CD4-positive, alpha-beta memory T cell (primary cell): ENCODE data around the gene ADCY1. TPM values are rescaled to one million over a fixed set of nuclear protein-coding genes. Genes with fewer than 3 reads are reported as not detected.

Experiments used
- CTCF ChIA-PET: fragments of 350-600 bp; sonication (Branson Sonifier 250); formaldehyde crosslinking; loops from one replicate; lab custom pipeline; 2021; ENCODE audit warnings: inconsistent platforms; ENCODE audit not compliant: partially characterized antibody; lab: Charles Lee
- POLR2A ChIA-PET: fragments of 350-600 bp; sonication (Branson Sonifier 250); formaldehyde crosslinking; loops from one replicate; lab custom pipeline; 2021; ENCODE audit not compliant: partially characterized antibody; lab: Charles Lee
- DNase-seq, 5 donors: peaks; one replicate each; pipeline versions ENCODE4 v3.0.0 to v3.0.0-alpha.2; 2020 to 2022; ENCODE audit warnings: mixed read lengths in 1 of 5
- H3K27ac ChIP-seq: one replicate; pipeline ENCODE4 v1.7.0; 2013; ENCODE audit warnings: low read depth, low read length
- H3K27me3 ChIP-seq: 2 replicates; pipeline ENCODE4 v1.7.0; 2013; ENCODE audit warnings: mild to moderate bottlenecking, low read length, moderate library complexity; ENCODE audit not compliant: insufficient read depth
- H3K36me3 ChIP-seq: 2 replicates; pipeline ENCODE4 v1.7.0; 2013; ENCODE audit warnings: mild to moderate bottlenecking, low read length, moderate library complexity; ENCODE audit not compliant: insufficient read depth
- H3K4me1 ChIP-seq: 2 replicates; pipeline ENCODE4 v1.7.0; 2013; ENCODE audit warnings: mild to moderate bottlenecking, low read length, moderate library complexity; ENCODE audit not compliant: insufficient read depth
- H3K4me3 ChIP-seq, 2 donors: one replicate each; pipeline ENCODE4 v1.7.0; 2013; ENCODE audit warnings: low read length in 2 of 2, mild to moderate bottlenecking in 1 of 2
- H3K9me3 ChIP-seq, 2 donors: one replicate each; pipeline ENCODE4 v1.7.0; 2013; ENCODE audit warnings: low read length in 2 of 2, control low read depth in 1 of 2; ENCODE audit not compliant: control insufficient read depth in 1 of 2
- H3K27ac Mint-ChIP-seq, 7 donors: one replicate each; pipeline ENCODE4 v1.8.0; 2020 to 2021; ENCODE audit warnings: mixed read lengths in 7 of 7, mild to moderate bottlenecking in 6 of 7, inconsistent platforms in 3 of 7, moderate library complexity in 3 of 7
- H3K27me3 Mint-ChIP-seq, 2 donors: one replicate each; pipeline ENCODE4 v1.8.0; 2020 to 2021; ENCODE audit warnings: mixed read lengths in 2 of 2
- H3K36me3 Mint-ChIP-seq, 2 donors: one replicate each; pipeline ENCODE4 v1.8.0; 2020 to 2021; ENCODE audit warnings: mixed read lengths in 2 of 2, inconsistent platforms in 1 of 2, mild to moderate bottlenecking in 1 of 2
- H3K4me1 Mint-ChIP-seq, 4 donors: one replicate each; pipeline ENCODE4 v1.8.0; 2020 to 2021; ENCODE audit warnings: mixed read lengths in 4 of 4, mild to moderate bottlenecking in 1 of 4
- H3K4me3 Mint-ChIP-seq, 8 donors: one replicate each; pipeline ENCODE4 v1.8.0; 2020 to 2021; ENCODE audit warnings: mixed read lengths in 8 of 8, mild to moderate bottlenecking in 7 of 8, moderate library complexity in 6 of 8, inconsistent platforms in 3 of 8
- H3K9me3 Mint-ChIP-seq, 8 donors: one replicate each; pipeline ENCODE4 v1.8.0; 2020 to 2021; ENCODE audit warnings: mixed read lengths in 8 of 8, mild to moderate bottlenecking in 5 of 8, inconsistent platforms in 3 of 8, moderate library complexity in 1 of 8
- intact Hi-C: fragments of 100-400 bp; cut with micrococcal nuclease; formaldehyde crosslinking; loops from one replicate; pipeline ENCODE4 v1.15.1; 2023
- polyA plus RNA-seq, 2 donors: library from polyadenylated mRNA; unstranded; fragments of 300-500 nt; fragmentation: Illumina TruSeq; gene quantifications; one replicate each; pipeline ENCODE4 v1.2.3, GENCODE V29; 2021
- total RNA-seq, 2 experiments: library from RNA; stranded (reverse); gene quantifications; one replicate each; pipeline ENCODE4 v1.2.3, GENCODE V29; 2021

Gene ADCY1
- total and polyA plus RNA-seq, 4 experiments from 2014 or later = 0.02 TPM; not detected in 3

DNA sequence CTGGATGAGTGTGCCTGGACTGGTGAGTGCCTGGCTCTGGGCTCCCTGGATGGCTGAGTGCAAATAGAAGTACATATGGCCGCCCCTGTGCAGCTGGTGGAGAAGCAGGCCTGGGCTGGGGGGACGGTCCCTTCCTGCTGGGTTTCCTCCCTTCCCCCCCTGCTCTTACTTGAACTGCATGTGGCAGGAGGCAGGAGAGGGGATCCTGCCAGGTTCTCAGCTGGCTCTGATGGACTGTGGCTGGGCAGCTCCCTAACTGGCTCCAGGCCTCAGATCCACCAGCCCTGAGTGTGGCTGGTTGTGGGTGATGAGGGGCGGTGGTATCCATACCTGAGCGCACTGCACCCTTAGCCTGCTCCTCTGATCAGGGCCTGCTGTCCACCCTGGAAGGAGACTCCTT is 26.9 kb downstream of the ADCY1 start:
- ChIA-PET CTCF (no interaction called here), POLR2A (no interaction called here)
- intact Hi-C loops = no loop called here
- Histone ChIP-seq H3K27me3 (no peaks in the 10 kb centered on the region), H3K4me3 (no peak overlapping the region), H3K4me1 (no peaks in the 10 kb centered on the region), H3K27ac (no peak overlapping the region), H3K36me3 (no peaks in the 10 kb centered on the region), H3K9me3 (no peaks in the 10 kb centered on the region)
- Mint-ChIP-seq H3K4me1 (no peaks in the 10 kb centered on the region), H3K27ac (no peak overlapping the region), H3K27me3 (peaks cover 3 to 7% of the 10 kb centered on the region in 2 donors), H3K9me3 (peaks cover 0 to 2% (median 0%) of the 10 kb centered on the region in 8 donors), H3K36me3 (no peaks in the 10 kb centered on the region), H3K4me3 (no peak overlapping the region)
- DNase-seq = no peak

DNA sequence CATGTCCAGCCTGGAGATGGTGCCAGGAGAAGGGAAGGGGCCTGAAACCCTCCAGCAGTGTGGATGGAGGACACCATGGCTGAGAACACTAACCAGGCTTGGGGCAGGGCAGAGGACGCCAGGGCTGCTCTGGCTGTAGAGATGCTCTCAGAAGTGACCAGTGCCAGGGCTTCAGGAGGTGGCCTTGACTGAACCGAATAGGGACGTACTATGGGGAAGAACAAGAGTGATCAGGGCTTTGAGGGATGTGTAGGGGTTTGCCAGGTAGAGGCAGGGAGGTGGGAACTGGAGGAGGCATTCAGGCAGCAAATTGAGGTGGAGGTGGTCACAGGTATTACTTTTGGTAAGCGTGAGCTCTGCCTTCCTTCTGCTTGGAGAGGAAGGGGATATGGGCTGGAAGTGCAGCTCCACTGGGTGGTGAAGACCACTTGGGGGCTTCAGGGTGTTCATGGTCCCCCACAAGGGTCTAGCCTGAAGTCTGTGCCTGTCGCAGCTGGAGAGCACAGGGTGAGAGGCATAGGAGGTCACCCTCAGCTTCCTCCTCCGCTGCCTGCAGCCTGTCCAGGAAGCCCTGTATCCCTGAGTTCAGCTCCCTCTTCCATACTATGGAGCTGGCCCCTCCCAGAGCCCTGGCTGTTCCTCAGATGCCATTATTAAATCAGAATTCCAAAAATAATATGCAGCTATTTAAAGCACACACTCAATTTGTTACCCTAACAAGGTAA is 27.8 kb downstream of the ADCY1 start:
- H3K4me3 ChIP-seq = no peak overlapping the region
- H3K36me3 ChIP-seq = no peaks in the 10 kb centered on the region
- Mint-ChIP-seq H3K4me3 (no peak overlapping the region), H3K27me3 (peaks cover 0 to 7% of the 10 kb centered on the region in 2 donors), H3K9me3 (peaks cover 0 to 2% (median 0%) of the 10 kb centered on the region in 8 donors), H3K4me1 (no peaks in the 10 kb centered on the region), H3K36me3 (no peaks in the 10 kb centered on the region), H3K27ac (no peak overlapping the region)
- H3K9me3 ChIP-seq = no peaks in the 10 kb centered on the region
- intact Hi-C loops = no loop called here
- H3K27ac ChIP-seq = no peak overlapping the region
- no peaks in the 10 kb centered on the region for H3K27me3 ChIP-seq
- CTCF ChIA-PET = interaction anchor here (0.6 kb wide), 1 partner anchor 782 kb away, joined by 3 read pairs; no protein-coding TSS in a partner anchor
- H3K4me1 ChIP-seq = no peaks in the 10 kb centered on the region
- no peak for DNase-seq
- POLR2A ChIA-PET = no interaction called here

DNA sequence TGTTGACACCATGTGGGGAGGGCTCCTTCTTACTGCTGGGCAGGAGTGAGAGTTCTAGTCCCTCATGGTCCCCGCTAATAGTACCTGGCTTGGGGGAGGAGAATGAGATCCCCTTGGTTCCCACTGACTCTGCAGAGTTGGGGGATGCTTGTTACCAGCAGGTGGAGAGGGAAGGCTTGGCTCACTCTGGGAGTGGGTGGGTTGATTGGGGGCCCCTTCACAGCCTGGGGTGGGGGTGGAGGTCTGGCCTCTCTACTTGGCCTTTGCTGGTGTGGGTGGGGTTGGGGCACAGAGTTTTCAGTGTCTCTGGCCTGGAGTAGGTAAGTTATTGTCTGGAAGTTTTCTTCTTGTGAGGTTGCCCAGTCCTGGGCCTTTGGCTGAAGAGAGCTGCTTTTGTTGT is 31.9 kb downstream of the ADCY1 start:
- H3K4me3 ChIP-seq = no peak overlapping the region
- DNase-seq = no peak
- CTCF ChIA-PET = no interaction called here

DNA sequence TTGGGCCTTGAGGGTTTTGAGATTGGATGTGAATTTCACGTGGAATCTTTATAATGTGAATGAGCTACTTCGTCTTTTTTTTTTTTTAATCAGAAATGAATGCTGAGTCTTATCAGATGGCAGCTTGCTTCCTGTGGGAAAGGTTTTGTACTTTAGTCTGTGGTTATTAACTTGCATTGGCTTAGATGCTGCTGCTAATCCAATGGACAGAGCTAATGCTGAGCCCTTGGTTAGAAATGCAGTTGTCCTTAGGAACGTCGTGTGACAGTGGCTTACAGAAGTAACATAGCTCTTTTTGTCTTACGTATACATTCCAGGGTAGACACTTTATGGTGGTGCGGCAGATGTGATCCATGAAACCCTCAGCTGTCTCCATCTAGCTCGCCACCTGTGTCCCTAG is 32.8 kb downstream of the ADCY1 start:
- H3K4me1 ChIP-seq = no peaks in the 10 kb centered on the region
- no peak overlapping the region for H3K27ac Mint-ChIP-seq
- H3K27ac ChIP-seq = no peak overlapping the region
- H3K4me3 ChIP-seq = no peak overlapping the region
- H3K4me1 Mint-ChIP-seq = no peaks in the 10 kb centered on the region
- H3K9me3 Mint-ChIP-seq = peaks cover 0 to 19% (median 4%) of the 10 kb centered on the region in 8 donors
- DNase-seq = no peak
- H3K9me3 ChIP-seq = no peaks in the 10 kb centered on the region
- peaks cover 4 to 12% of the 10 kb centered on the region in 2 donors for H3K27me3 Mint-ChIP-seq
- no peaks in the 10 kb centered on the region for H3K36me3 Mint-ChIP-seq
- no peaks in the 10 kb centered on the region for H3K27me3 ChIP-seq
- POLR2A ChIA-PET = no interaction called here
- intact Hi-C loops = no loop called here
- CTCF ChIA-PET = interaction anchor here (1.6 kb wide), 1 partner anchor 9 kb away, joined by 5 read pairs; no protein-coding TSS in a partner anchor
- no peak overlapping the region for H3K4me3 Mint-ChIP-seq
- no peaks in the 10 kb centered on the region for H3K36me3 ChIP-seq

More for the DNA sequence above, 31.9 kb downstream of the ADCY1 start:
- Histone ChIP-seq H3K27ac (no peak overlapping the region), H3K27me3 (no peaks in the 10 kb centered on the region), H3K9me3 (no peaks in the 10 kb centered on the region), H3K36me3 (no peaks in the 10 kb centered on the region), H3K4me1 (no peaks in the 10 kb centered on the region)
- Mint-ChIP-seq H3K27ac (no peak overlapping the region), H3K27me3 (peaks cover 4 to 12% of the 10 kb centered on the region in 2 donors), H3K4me1 (no peaks in the 10 kb centered on the region), H3K36me3 (no peaks in the 10 kb centered on the region), H3K4me3 (no peak overlapping the region), H3K9me3 (peaks cover 0 to 16% (median 1%) of the 10 kb centered on the region in 8 donors)
- intact Hi-C loops = no loop called here
- POLR2A ChIA-PET = no interaction called here

DNA sequence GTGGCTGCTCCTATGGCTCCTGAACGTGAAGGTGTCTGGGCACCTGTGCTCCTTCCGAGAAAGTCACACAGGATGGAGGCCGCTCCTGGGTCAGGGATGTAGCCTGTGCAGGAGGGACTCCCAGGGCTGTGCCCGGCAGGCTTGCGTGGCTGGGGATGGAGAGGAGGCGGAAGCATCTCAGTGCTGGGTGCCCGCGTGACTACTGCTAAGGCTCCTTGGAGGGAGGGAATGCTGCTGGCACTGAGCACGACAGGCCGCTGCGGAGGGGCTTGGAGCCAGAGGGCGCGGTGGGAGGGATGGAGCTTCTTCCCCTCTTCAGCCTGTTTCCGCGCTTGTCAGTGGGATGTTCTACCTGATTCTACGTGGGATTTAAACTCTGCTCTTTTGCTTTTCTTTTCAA is 35.0 kb downstream of the ADCY1 start:
- peaks cover 0 to 36% (median 15%) of the 10 kb centered on the region in 8 donors for H3K9me3 Mint-ChIP-seq
- CTCF ChIA-PET = no interaction called here
- H3K4me3 Mint-ChIP-seq = no peak overlapping the region
- H3K4me1 ChIP-seq = no peaks in the 10 kb centered on the region
- H3K27me3 ChIP-seq = no peaks in the 10 kb centered on the region
- H3K36me3 ChIP-seq = no peaks in the 10 kb centered on the region
- no peak overlapping the region for H3K27ac Mint-ChIP-seq
- H3K27ac ChIP-seq = no peak overlapping the region
- intact Hi-C loops = no loop called here
- no peaks in the 10 kb centered on the region for H3K4me1 Mint-ChIP-seq
- H3K4me3 ChIP-seq = no peak overlapping the region
- peaks cover 4 to 15% of the 10 kb centered on the region in 2 donors for H3K27me3 Mint-ChIP-seq
- POLR2A ChIA-PET = no interaction called here
- H3K36me3 Mint-ChIP-seq = no peaks in the 10 kb centered on the region
- peaks cover 0 to 6% of the 10 kb centered on the region in 2 donors for H3K9me3 ChIP-seq
- no peak for DNase-seq

DNA sequence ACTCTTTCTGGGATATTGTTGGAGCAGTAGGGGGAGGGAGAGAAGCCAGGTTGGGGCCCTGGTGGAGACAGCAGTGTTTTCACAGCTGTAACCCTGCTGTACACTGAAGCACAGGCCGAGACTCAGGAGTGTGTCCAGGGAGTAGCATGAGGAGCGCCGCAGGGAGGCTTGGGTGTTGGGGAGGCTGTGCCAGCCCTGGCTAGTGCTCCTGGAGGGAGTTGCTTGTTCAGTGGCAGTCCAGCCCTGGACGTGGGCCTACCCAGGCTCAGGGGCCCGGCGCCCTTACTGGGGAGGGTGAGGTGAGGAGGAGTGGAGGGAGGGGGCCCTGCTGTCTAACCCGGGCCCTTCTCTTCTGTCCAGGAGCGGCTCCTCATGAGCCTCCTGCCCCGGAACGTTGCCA is 35.9 kb downstream of the ADCY1 start:
- no peaks in the 10 kb centered on the region for H3K4me1 Mint-ChIP-seq

DNA sequence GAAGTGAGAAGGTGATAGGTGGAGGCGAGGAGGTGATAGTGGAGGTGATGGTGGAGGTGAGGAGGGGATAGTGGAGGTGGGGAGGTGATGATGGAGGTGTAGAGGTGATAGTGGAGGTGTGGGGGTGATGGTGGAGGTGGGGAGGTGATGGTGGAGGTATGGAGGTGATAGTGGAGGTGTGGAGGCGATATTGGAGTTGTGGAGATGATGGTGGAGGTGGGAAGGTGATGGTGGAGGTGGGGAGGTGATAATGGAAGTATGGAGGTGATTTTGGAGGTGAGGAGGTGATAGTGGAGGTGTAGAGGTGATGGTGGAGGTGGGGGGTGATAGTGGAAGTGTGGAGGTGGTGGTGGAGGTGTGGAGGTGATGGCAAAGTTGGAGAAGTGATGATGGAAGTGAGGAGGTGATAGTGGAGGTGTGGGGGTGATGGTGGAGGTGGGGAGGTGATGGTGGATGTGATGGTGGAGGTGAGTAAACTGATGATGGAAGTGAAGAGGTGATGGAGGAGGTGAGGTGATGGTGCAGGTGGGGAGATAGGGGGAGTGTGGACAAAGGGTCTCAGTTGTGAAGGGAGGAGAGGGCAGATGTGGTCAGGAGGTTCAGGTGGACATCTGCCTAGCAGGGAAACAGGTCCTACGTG is 36.6 kb downstream of the ADCY1 start:
- Mint-ChIP-seq H3K9me3 (peaks cover 0 to 48% (median 28%) of the 10 kb centered on the region in 8 donors), H3K4me3 (no peak overlapping the region)

More for the DNA sequence above, 35.9 kb downstream of the ADCY1 start:
- Mint-ChIP-seq H3K27me3 (peaks cover 4 to 15% of the 10 kb centered on the region in 2 donors), H3K9me3 (peaks cover 0 to 44% (median 22%) of the 10 kb centered on the region in 8 donors), H3K27ac (no peak overlapping the region), H3K4me3 (no peak overlapping the region), H3K36me3 (peaks cover 0 to 1% of the 10 kb centered on the region in 2 donors)
- H3K27me3 ChIP-seq = no peaks in the 10 kb centered on the region
- no peak overlapping the region for H3K4me3 ChIP-seq
- H3K9me3 ChIP-seq = peaks cover 0 to 6% of the 10 kb centered on the region in 2 donors
- no peaks in the 10 kb centered on the region for H3K36me3 ChIP-seq
- CTCF ChIA-PET = no interaction called here
- no peak for DNase-seq
- intact Hi-C loops = no loop called here
- H3K27ac ChIP-seq = no peak overlapping the region
- POLR2A ChIA-PET = no interaction called here
- no peaks in the 10 kb centered on the region for H3K4me1 ChIP-seq

More for the DNA sequence above, 36.6 kb downstream of the ADCY1 start:
- POLR2A ChIA-PET = no interaction called here
- intact Hi-C loops = no loop called here
- Histone ChIP-seq H3K4me1 (no peaks in the 10 kb centered on the region), H3K36me3 (no peaks in the 10 kb centered on the region), H3K9me3 (peaks cover 0 to 6% of the 10 kb centered on the region in 2 donors), H3K27me3 (no peaks in the 10 kb centered on the region), H3K27ac (no peak overlapping the region), H3K4me3 (no peak overlapping the region)
- CTCF ChIA-PET = no interaction called here
- Mint-ChIP-seq H3K27ac (peak overlapping the region in 1 of 7 donors; percentile 3), H3K27me3 (peaks cover 4 to 15% of the 10 kb centered on the region in 2 donors), H3K4me1 (no peaks in the 10 kb centered on the region), H3K36me3 (peaks cover 0 to 1% of the 10 kb centered on the region in 2 donors)
- no peak for DNase-seq
